Measurements from ENCODE around the gene PCGF5.

DNA sequence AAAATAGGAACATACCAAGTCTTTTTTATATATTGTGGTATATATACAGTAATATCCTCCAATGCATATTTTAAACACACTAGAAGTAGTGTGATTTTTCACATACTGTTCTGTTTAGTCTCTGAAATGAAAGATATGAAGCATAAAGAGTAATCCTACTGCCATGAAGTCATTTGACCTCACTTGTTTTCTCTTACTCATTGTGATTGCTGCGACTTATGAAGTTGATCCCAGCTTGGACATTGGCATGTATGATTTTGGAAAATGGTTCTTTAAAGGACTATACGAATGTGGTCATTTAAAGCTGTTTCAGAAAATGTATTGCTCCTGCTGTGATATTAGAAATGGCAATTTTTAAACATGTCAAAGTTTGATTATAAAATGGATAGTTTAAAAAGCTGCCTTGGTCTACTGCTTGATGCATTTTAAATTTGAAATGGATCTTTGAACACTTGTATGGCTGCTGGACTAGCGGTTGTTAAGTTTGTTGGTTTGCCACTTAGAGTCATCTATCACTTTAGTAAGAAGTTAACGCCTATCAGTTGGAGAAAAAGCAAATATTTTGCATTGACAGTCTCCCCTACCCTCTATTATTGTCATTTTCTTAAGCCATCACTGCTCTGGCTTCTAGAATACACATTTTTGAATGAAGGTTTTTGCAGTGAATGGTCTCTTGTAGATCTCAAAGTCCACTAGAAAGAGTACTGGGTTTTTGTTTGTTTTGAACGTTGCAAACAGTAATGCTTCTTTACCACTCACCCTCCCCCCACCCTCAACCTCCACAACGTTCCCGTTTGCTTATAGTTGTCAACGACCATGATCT, 881 bp upstream of the PCGF5 start:
- TF ChIP-seq, protein P1, sequence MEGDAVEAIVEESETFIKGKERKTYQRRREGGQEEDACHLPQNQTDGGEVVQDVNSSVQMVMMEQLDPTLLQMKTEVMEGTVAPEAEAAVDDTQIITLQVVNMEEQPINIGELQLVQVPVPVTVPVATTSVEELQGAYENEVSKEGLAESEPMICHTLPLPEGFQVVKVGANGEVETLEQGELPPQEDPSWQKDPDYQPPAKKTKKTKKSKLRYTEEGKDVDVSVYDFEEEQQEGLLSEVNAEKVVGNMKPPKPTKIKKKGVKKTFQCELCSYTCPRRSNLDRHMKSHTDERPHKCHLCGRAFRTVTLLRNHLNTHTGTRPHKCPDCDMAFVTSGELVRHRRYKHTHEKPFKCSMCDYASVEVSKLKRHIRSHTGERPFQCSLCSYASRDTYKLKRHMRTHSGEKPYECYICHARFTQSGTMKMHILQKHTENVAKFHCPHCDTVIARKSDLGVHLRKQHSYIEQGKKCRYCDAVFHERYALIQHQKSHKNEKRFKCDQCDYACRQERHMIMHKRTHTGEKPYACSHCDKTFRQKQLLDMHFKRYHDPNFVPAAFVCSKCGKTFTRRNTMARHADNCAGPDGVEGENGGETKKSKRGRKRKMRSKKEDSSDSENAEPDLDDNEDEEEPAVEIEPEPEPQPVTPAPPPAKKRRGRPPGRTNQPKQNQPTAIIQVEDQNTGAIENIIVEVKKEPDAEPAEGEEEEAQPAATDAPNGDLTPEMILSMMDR (IDR thresholded peaks at IDR 0.05), result no peak
- TF ChIP-seq POLR2A (IDR thresholded peaks at IDR 0.05) (no peak), POLR2AphosphoS5 (IDR thresholded peaks at IDR 0.05) (no peak), EP300 (IDR thresholded peaks at IDR 0.05) (no peak)
